Thoracic aorta (tissue), 2 donors: ENCODE data around the gene CEP104. TPM values are rescaled to one million over a fixed set of nuclear protein-coding genes. Genes with fewer than 3 reads are reported as not detected.

Experiments used
- ATAC-seq: fragments of 150-250 bp; one replicate; pipeline ENCODE4 v1.8.0; 2017; ENCODE audit warnings: low read depth; ENCODE audit not compliant: insufficient number of reproducible peaks, low FRiP score
- DNase-seq: peaks from one replicate; pipeline ENCODE4 v3.0.0-alpha.2; 2020; ENCODE audit warnings: low spot score
- H3K27ac ChIP-seq, 2 donors: fragments of 200-600 bp; sonication (generic); 1 replicate in 1 of 2; 2 replicates in 1 of 2; pipeline ENCODE4 v1.5.1; 2016; ENCODE audit warnings: mild to moderate bottlenecking in 2 of 2, moderate library complexity in 2 of 2
- H3K27me3 ChIP-seq: fragments of 200-600 bp; sonication (generic); replicated peaks from 2 replicates; pipeline ENCODE4 v1.6.0; 2016; ENCODE audit warnings: mild to moderate bottlenecking; ENCODE audit not compliant: insufficient read depth
- H3K36me3 ChIP-seq: fragments of 200-600 bp; sonication (generic); one replicate; pipeline ENCODE4 v1.5.1; 2016
- H3K4me1 ChIP-seq, 2 donors: fragments of 200-600 bp; sonication (generic); 1 replicate in 1 of 2; 2 replicates in 1 of 2; pipeline versions ENCODE4 v1.5.1 to v1.6.0; 2016; ENCODE audit warnings: low read depth in 2 of 2, mild to moderate bottlenecking in 1 of 2; ENCODE audit not compliant: control insufficient read depth in 1 of 2
- H3K4me3 ChIP-seq: fragments of 200-600 bp; sonication (generic); 2 replicates; pipeline ENCODE4 v1.5.1; 2016; ENCODE audit warnings: mild to moderate bottlenecking
- H3K9me3 ChIP-seq: fragments of 200-600 bp; sonication (generic); 2 replicates; pipeline ENCODE4 v1.5.1; 2016
- total RNA-seq, 2 donors: library from RNA; depleted of rRNA; stranded (reverse); fragments of >200 nt; gene quantifications; one replicate each; pipeline versions ENCODE4 v1.1.0 to v1.2.3, GENCODE V29; 2016
- TF ChIP-seq, protein P1 (sequence below): fragments of 200-600 bp; sonication (generic); IDR thresholded peaks from one replicate; pipeline ENCODE4 v1.5.1; 2019; ENCODE audit warnings: antibody characterized with exemption

The CEP104 gene
- 10 to 100 TPM; 27.3 to 59.2 TPM for total RNA-seq

DNA sequence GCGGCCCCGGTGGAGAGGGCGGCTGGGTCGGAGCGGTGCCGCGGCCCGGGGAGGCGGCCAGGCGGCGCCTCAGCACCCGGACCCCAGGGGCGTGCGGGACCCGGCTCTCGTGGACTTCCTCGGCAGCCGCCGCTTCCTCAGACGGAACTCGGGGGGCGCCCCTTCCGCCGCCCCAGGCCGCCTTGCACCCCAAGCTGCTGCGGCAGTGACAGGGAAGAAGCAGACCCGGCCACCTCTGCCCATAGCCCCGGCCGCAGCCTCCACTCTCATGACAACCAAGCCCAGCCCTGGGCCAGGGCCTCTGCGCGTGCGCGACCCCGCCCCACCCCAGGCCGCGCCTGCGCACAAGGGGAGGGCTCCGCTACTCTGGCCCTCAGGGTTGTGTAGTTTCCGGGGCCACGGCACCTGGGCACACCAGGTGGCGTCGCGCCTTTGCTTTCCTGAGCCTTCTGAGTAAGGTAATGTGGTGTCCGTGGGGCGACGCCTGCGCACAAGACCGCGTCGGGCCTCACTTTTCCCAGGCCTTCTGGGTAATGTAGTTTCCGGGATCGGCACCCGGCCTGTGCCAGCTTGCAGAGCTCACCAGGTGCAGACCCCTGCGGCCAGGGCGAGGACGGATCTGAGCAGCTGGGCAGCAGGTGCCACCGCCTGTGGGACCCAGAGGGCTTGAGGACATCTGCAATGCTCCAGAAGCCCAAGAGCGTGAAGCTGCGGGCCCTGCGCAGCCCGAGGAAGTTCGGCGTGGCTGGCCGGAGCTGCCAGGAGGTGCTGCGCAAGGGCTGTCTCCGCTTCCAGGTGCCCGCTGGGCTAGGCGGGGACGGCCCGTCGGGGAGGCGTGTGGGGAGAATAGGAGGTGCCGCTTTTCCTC is at the start of gene CEP104, which contains the start of gene DFFB:
Gene CEP104 (minus strand): TSS at position 289 of the 868 bp plus-strand sequence. CDS start 4,804 bp downstream, outside the sequence.
Gene DFFB (plus strand): TSS at position 554 of the 868 bp plus-strand sequence. CDS start 128 bp downstream, at position 682.
- Histone ChIP-seq H3K36me3 (no peaks in the 10 kb centered on the region), H3K4me3 (peak within 1 kb of the TSS; percentile 79), H3K4me1 (peaks cover 13 to 21% of the 10 kb centered on the region in 2 donors), H3K27me3 (no peaks in the 10 kb centered on the region), H3K27ac (peak within 1 kb of the TSS; percentile 73 to 86), H3K9me3 (no peaks in the 10 kb centered on the region)
- ATAC-seq (peak; percentile 76), DNase-seq (peak; percentile 55)
- TF ChIP-seq, protein P1, sequence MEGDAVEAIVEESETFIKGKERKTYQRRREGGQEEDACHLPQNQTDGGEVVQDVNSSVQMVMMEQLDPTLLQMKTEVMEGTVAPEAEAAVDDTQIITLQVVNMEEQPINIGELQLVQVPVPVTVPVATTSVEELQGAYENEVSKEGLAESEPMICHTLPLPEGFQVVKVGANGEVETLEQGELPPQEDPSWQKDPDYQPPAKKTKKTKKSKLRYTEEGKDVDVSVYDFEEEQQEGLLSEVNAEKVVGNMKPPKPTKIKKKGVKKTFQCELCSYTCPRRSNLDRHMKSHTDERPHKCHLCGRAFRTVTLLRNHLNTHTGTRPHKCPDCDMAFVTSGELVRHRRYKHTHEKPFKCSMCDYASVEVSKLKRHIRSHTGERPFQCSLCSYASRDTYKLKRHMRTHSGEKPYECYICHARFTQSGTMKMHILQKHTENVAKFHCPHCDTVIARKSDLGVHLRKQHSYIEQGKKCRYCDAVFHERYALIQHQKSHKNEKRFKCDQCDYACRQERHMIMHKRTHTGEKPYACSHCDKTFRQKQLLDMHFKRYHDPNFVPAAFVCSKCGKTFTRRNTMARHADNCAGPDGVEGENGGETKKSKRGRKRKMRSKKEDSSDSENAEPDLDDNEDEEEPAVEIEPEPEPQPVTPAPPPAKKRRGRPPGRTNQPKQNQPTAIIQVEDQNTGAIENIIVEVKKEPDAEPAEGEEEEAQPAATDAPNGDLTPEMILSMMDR: no peak

DNA sequence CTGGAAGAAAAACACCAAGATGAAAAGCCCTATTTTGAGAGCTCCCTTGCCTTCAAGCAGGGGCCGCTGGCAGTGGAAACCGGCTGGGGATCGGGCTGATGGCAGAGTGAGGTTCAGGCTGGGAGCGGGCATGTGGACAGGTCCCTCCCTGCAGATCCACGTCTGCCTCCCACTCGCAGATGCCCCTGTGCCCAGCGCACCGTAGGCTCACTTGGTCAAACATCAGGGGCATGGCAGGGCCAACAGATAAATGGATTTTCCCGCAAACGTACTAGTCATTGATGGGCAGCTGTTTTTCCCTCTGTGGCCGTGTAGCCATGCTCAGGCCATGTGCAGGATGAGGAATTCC is 49.6 kb upstream of the CEP104 start:
- ATAC-seq (no peak), DNase-seq (no peak)
- no peaks in the 10 kb centered on the region for H3K9me3 ChIP-seq

DNA sequence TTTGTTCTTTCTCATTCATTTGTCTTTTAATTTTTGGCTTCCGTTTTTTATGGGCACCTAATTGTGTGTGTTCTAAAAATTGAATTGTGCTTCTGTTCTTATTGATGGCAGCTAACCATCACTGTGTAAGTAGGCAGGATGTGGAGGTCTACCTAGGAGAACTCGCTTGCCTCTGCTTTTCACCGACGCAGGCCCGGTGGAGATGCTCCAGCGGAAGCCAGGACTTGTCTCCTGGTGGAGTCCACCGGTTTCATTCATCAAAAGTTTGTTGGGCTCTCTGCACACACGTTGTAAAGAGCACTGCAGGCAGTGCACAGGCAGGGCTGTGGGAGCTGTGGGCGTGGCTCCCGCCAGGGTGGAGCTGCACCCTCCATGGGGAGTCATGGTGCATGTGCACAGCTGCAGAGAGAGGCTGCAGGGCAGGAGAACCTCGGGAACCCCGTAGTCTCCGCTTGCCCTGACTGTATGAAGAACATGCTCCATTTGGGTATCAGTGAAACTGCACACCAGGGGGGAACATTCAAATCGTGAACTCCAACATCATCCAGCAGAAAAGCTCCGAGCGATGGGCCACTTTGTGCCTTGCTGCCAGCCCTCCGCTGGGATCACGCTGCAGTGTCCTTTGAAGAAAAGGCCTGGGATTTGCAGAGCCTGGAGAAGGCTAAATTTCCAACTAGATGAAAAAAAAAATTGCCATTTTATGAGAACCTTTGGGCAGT is 49.1 kb upstream of the CEP104 start:
- Histone ChIP-seq H3K36me3 (no peaks in the 10 kb centered on the region), H3K4me3 (no peak overlapping the region), H3K27ac (no peak overlapping the region), H3K4me1 (peaks cover 0 to 3% of the 10 kb centered on the region in 2 donors), H3K9me3 (no peaks in the 10 kb centered on the region), H3K27me3 (no peaks in the 10 kb centered on the region)
- TF ChIP-seq, protein P1: no peak
- no peak for ATAC-seq
- no peak for DNase-seq

More for the DNA sequence above, 49.6 kb upstream of the CEP104 start:
- Histone ChIP-seq H3K27me3 (no peaks in the 10 kb centered on the region), H3K4me3 (no peak overlapping the region), H3K36me3 (no peaks in the 10 kb centered on the region), H3K4me1 (peaks cover 0 to 3% of the 10 kb centered on the region in 2 donors), H3K27ac (no peak overlapping the region)
- TF ChIP-seq, protein P1: no peak

DNA sequence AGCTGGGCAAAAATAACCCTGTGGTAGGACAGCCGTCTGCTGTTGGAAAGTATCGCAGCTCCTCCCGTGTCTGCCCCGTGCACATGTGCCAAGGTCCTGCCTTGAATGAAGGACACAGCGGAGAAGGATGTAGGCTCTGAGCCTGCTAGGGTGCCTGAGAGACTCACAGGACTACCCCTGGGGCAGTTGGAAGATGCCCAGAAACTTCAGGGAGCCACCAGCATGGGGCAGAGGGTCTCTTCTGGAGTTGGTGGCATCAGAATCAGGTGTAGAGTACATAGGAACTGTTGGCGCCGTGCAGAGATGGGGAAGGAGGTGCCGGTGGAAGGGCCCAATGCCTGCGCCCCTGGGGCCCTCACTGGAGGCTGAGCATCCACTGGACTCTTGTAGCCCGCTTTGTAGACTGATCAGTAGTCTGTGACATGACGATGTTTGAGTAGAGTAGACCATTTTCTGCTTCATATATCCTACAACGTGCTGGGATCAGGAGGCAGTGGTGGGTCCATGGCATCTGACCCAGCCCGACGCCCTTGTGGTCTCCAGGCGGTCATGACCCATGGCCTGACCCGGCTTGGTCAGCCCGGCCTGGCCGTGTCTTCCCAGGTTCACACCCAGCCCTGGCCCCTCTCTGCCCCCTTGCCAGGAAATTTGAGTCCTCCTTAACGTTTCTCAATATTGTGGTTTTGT is 48.4 kb upstream of the CEP104 start:
- no peaks in the 10 kb centered on the region for H3K4me1 ChIP-seq
- TF ChIP-seq, protein P1: no peak
- no peak overlapping the region for H3K27ac ChIP-seq
- DNase-seq (no peak), ATAC-seq (no peak)
- H3K9me3 ChIP-seq: no peaks in the 10 kb centered on the region
- no peak overlapping the region for H3K4me3 ChIP-seq
- no peaks in the 10 kb centered on the region for H3K36me3 ChIP-seq
- no peaks in the 10 kb centered on the region for H3K27me3 ChIP-seq

DNA sequence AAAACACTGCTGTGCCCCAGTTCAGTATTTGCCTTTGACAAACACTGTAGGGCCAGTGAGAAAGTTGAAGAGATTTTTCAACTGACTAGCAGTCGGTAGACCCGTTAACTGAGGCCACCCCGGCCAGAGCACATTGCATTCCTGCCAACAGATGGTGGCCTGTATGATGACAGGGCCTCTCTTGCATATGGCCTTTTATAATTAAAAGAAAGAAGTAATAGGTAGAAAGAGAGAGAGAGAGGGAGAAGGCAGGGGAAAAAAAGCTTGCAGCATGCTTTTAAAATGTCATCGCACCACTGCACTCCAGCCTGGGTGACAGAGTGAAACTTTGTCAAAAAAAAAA is 47.8 kb upstream of the CEP104 start:
- no peaks in the 10 kb centered on the region for H3K4me1 ChIP-seq
- no peak for ATAC-seq
- H3K27ac ChIP-seq: no peak overlapping the region
- H3K9me3 ChIP-seq: no peaks in the 10 kb centered on the region
- H3K4me3 ChIP-seq: no peak overlapping the region
- no peaks in the 10 kb centered on the region for H3K27me3 ChIP-seq
- no peaks in the 10 kb centered on the region for H3K36me3 ChIP-seq
- no peak for DNase-seq
- TF ChIP-seq, protein P1: no peak
